NCI-H1436 (cell line): ENCODE results near the gene PCGF2.

Experiments
- DNase-seq: peaks from one replicate; lab custom pipeline; 2025; lab: John Stamatoyannopoulos, UW

Gene PCGF2

GRCh38 chr17:38702916-38703741, 45.0 kb downstream of the PCGF2 start:
- no peak for DNase-seq

GRCh38 chr17:38702166-38702915, 45.8 kb downstream of the PCGF2 start:
- peak; percentile 89 for DNase-seq

GRCh38 chr17:38701504-38702165, 46.5 kb downstream of the PCGF2 start:
- peak; percentile 22 for DNase-seq

GRCh38 chr17:38698760-38699159, 49.4 kb downstream of the PCGF2 start:
- no peak for DNase-seq

GRCh38 chr17:38697061-38697820, 50.9 kb downstream of the PCGF2 start:
- DNase-seq, result no peak

- DNase-seq, result no peak
These were observed 54.3 kb downstream of the PCGF2 start for GRCh38 chr17:38693700-38694329.

- no peak for DNase-seq
These were observed 57.0 kb downstream of the PCGF2 start for GRCh38 chr17:38691154-38691553.

GRCh38 chr17:38690386-38690785, 57.8 kb downstream of the PCGF2 start:
- DNase-seq, result peak; percentile 76

GRCh38 chr17:38687286-38687685, 60.9 kb downstream of the PCGF2 start:
- DNase-seq, result no peak

- DNase-seq, result no peak
These were observed 62.6 kb downstream of the PCGF2 start for GRCh38 chr17:38685491-38685890.
